ENCODE results near the gene EFCAB11.

- TF ChIP-seq, protein P1, sequence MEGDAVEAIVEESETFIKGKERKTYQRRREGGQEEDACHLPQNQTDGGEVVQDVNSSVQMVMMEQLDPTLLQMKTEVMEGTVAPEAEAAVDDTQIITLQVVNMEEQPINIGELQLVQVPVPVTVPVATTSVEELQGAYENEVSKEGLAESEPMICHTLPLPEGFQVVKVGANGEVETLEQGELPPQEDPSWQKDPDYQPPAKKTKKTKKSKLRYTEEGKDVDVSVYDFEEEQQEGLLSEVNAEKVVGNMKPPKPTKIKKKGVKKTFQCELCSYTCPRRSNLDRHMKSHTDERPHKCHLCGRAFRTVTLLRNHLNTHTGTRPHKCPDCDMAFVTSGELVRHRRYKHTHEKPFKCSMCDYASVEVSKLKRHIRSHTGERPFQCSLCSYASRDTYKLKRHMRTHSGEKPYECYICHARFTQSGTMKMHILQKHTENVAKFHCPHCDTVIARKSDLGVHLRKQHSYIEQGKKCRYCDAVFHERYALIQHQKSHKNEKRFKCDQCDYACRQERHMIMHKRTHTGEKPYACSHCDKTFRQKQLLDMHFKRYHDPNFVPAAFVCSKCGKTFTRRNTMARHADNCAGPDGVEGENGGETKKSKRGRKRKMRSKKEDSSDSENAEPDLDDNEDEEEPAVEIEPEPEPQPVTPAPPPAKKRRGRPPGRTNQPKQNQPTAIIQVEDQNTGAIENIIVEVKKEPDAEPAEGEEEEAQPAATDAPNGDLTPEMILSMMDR (IDR thresholded peaks at IDR 0.05; ENCODE audit: low read length): no peak
- TF ChIP-seq EZH2 (optimal IDR thresholded peaks at IDR 0.05; ENCODE audit: low read depth, low read length) (no peak), EZH2phosphoT487 (IDR thresholded peaks at IDR 0.05; ENCODE audit: low read length) (no peak)
Observed at GRCh38 chr14:89936654-89937185, 17.8 kb downstream of the EFCAB11 start.

Data from MM.1S (cell line).